ENCODE measurements around the gene HDAC9. TPM values are rescaled to one million over a fixed set of nuclear protein-coding genes. Genes with fewer than 3 reads are reported as not detected.

Gene HDAC9
- total RNA-seq, 6 donors from 2014 or later: 8.4 to 23.1 (median 10.4) TPM

DNA sequence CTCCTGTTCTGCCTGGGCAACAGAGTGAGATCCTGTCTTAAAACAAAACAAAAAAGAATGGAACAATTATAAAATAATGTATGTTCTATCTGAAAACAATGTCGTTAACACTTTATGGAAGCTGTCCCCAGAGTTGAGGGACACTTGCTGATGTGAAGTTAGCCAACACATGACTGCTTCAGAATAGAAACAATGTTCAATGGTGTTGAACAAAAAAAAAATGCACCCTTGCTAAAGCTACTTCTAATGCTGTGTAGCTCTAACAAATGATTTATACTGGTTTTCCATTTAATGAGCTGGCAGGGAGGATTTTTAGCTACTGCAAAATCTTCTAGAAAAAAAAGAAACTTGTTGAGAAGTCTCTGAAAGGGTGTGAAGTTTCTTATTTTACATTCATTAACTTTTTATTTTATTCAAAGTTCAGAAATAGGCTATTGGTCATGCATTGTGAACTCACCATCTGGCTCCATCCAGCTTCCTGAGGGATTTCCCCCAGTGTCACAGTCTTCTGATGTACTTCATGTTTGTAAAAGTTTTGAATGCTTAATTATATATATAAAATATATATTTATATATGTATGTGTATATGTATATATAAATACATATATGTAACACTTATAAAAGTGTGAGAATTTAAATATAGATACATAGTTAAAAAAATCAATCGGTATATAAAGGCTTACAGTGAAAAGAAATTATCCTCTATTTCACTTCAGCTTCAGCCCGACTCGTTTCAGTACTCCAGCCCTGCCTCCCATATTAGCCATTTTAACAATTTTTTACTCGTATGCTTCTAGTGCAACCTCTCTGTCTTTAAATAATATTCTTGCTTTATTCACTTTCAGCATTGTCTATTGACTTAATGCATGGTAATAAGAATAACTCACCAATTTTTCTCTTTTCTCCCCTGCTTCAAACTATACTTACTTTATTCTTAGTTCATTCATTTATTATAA lies 35.0 kb downstream of the HDAC9 start:
- DNase-seq (no peak), ATAC-seq (ENCODE audit: low FRiP score in 2 of 2) (no peak)
- no peaks in the 10 kb centered on the region for H3K27me3 ChIP-seq
- no peak overlapping the region for H3K27ac ChIP-seq
- H3K4me3 ChIP-seq: no peak overlapping the region
- TF ChIP-seq CTCF (IDR thresholded peaks at IDR 0.05): no peak
- no peak for TF ChIP-seq POLR2A (IDR thresholded peaks at IDR 0.05)
- TF ChIP-seq POLR2AphosphoS5 (IDR thresholded peaks at IDR 0.05): no peak
- TF ChIP-seq EP300 (IDR thresholded peaks at IDR 0.05): no peak
- no peaks in the 10 kb centered on the region for H3K36me3 ChIP-seq
- H3K4me1 ChIP-seq: no peaks in the 10 kb centered on the region
- H3K9me3 ChIP-seq: no peaks in the 10 kb centered on the region
- 85 to 86% methylated on average over 5 of the region's 5 CpGs for whole genome bisulfite sequencing, 2 donors

DNA sequence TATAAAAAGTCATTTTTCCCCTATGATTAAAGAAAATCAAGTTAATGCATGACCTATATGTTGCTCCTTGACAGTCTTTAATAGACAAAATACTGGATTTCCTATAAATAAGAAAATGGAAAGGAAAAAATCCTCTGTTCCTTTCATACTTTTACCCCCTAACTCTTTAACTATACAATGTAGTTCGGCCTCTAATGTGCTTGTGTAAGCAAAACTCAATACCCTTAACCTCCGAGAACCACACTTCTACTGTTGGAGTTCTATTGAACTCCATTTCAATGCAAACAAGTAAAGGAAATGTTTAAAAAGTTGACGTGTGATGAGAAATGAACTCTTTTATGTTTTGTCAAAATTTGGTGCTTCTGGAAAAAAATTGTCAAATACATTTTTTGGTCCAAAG lies 36.0 kb downstream of the HDAC9 start:
- TF ChIP-seq CTCF (IDR thresholded peaks at IDR 0.05) (no peak), POLR2A (IDR thresholded peaks at IDR 0.05) (no peak)
- no peak for DNase-seq
- no peaks in the 10 kb centered on the region for H3K36me3 ChIP-seq
- no peaks in the 10 kb centered on the region for H3K27me3 ChIP-seq
- no peak overlapping the region for H3K27ac ChIP-seq
- H3K4me1 ChIP-seq: no peaks in the 10 kb centered on the region
- no peaks in the 10 kb centered on the region for H3K9me3 ChIP-seq
- ATAC-seq (ENCODE audit: low FRiP score in 2 of 2): no peak
- 67 to 79% methylated on average over 3 of the region's 3 CpGs for WGBS, 2 donors
- H3K4me3 ChIP-seq: no peak overlapping the region

- Histone ChIP-seq H3K27me3 (no peaks in the 10 kb centered on the region), H3K9me3 (no peaks in the 10 kb centered on the region), H3K36me3 (no peaks in the 10 kb centered on the region), H3K27ac (no peak overlapping the region), H3K4me1 (no peaks in the 10 kb centered on the region), H3K4me3 (no peak overlapping the region)
- TF ChIP-seq POLR2AphosphoS5 (IDR thresholded peaks at IDR 0.05) (no peak), EP300 (IDR thresholded peaks at IDR 0.05) (no peak), CTCF (IDR thresholded peaks at IDR 0.05) (no peak), POLR2A (IDR thresholded peaks at IDR 0.05) (no peak)
- DNase-seq (no peak), ATAC-seq (ENCODE audit: low FRiP score in 2 of 2) (no peak)
- WGBS, 2 donors: 73 to 76% methylated on average over 2 of the region's 2 CpGs
Measured at GRCh38 chr7:18532813-18533212, 37.3 kb downstream of the HDAC9 start.

- no peaks in the 10 kb centered on the region for H3K36me3 ChIP-seq
- no peak overlapping the region for H3K27ac ChIP-seq
- ATAC-seq (ENCODE audit: low FRiP score in 2 of 2): no peak
- H3K4me3 ChIP-seq: no peak overlapping the region
- TF ChIP-seq EP300 (IDR thresholded peaks at IDR 0.05) (no peak), POLR2AphosphoS5 (IDR thresholded peaks at IDR 0.05) (no peak), CTCF (IDR thresholded peaks at IDR 0.05) (no peak), POLR2A (IDR thresholded peaks at IDR 0.05) (no peak)
- H3K9me3 ChIP-seq: no peaks in the 10 kb centered on the region
- 72 to 74% methylated on average over 5 of the region's 5 CpGs for WGBS, 2 donors
- no peaks in the 10 kb centered on the region for H3K4me1 ChIP-seq
- H3K27me3 ChIP-seq: no peaks in the 10 kb centered on the region
- DNase-seq: no peak
Measured at GRCh38 chr7:18534481-18534880, 38.9 kb downstream of the HDAC9 start.
